Gastroesophageal sphincter (tissue), 3 donors: Measurements from ENCODE around the gene BMPR2.

Source experiments
- EP300 ChIP-seq: sonication (generic); formaldehyde crosslinking; IDR thresholded peaks from one replicate; pipeline ENCODE4 v1.6.1; 2017; ENCODE audit warnings: antibody characterized with exemption, mild to moderate bottlenecking
- POLR2A ChIP-seq, 2 donors: fragments of 450-650 bp; IDR thresholded peaks; one replicate each; pipeline ENCODE4 v1.6.1; 2017; ENCODE audit warnings: antibody characterized with exemption in 2 of 2, mild to moderate bottlenecking in 2 of 2, moderate library complexity in 1 of 2
- POLR2AphosphoS5 ChIP-seq: sonication (generic); formaldehyde crosslinking; IDR thresholded peaks from one replicate; pipeline ENCODE4 v1.6.1; 2017; ENCODE audit warnings: antibody characterized with exemption
- TF ChIP-seq, protein P1 (sequence below), 4 experiments: fragments of 200-600 bp in 2 of 4; fragments of 450-650 bp in 2 of 4; sonication (generic) in 1 of 4; IDR thresholded peaks; one replicate each; pipeline ENCODE4 v1.5.1; 2017 to 2019; ENCODE audit warnings: antibody characterized with exemption in 4 of 4, mild to moderate bottlenecking in 2 of 4, moderate library complexity in 2 of 4

DNA sequence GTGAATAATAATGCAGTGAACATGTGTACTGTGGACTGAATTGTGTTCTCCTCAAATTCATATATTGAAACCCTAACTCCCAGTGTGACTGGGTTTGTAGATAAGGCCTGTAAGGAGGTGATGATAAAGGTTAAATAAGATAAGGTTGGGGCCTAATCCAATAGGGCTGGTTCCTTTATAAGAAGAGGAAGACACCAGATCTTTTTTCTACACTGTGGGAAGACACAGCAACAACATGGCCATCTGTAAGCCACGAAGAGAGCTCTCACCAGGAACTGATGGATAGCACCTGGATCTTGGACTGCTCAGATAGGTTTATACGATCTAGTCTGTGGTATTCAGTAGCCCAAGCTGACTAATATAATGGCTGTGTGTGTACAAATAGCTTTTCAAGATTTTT is 66.8 kb downstream of the BMPR2 start:
- TF ChIP-seq, protein P1, sequence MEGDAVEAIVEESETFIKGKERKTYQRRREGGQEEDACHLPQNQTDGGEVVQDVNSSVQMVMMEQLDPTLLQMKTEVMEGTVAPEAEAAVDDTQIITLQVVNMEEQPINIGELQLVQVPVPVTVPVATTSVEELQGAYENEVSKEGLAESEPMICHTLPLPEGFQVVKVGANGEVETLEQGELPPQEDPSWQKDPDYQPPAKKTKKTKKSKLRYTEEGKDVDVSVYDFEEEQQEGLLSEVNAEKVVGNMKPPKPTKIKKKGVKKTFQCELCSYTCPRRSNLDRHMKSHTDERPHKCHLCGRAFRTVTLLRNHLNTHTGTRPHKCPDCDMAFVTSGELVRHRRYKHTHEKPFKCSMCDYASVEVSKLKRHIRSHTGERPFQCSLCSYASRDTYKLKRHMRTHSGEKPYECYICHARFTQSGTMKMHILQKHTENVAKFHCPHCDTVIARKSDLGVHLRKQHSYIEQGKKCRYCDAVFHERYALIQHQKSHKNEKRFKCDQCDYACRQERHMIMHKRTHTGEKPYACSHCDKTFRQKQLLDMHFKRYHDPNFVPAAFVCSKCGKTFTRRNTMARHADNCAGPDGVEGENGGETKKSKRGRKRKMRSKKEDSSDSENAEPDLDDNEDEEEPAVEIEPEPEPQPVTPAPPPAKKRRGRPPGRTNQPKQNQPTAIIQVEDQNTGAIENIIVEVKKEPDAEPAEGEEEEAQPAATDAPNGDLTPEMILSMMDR (IDR thresholded peaks at IDR 0.05), result no peak
- TF ChIP-seq POLR2A (IDR thresholded peaks at IDR 0.05), result no peak
- no peak for TF ChIP-seq POLR2AphosphoS5
- no peak for TF ChIP-seq EP300
